B cell (primary cell): ENCODE measurements around the gene ZC3HAV1. TPM values are rescaled to one million over a fixed set of nuclear protein-coding genes. Genes with fewer than 3 reads are reported as not detected.
A peak's percentile ranks its signal among the peaks of the same experiment; 100 is the strongest.
"Not testable (repeated sequence)": the region's sequence is repeated elsewhere in the genome, so short reads cannot be mapped to it uniquely, and the experiment has no call there.

Experiments
- ATAC-seq: fragments of 200-7000 bp; cut with Tn5 transposase; one replicate; pipeline ENCODE4 v1.10.0; 2021; ENCODE audit warnings: low read depth, mild to moderate bottlenecking, moderate number of reproducible peaks, moderate library complexity
- CTCF ChIA-PET: fragments of 350-600 bp; sonication (Branson Sonifier 250); formaldehyde crosslinking; loops from one replicate; lab custom pipeline; 2021; ENCODE audit warnings: antibody characterized with exemption, inconsistent platforms; lab: Charles Lee
- POLR2A ChIA-PET: fragments of 350-600 bp; sonication (Branson Sonifier 250); formaldehyde crosslinking; loops from one replicate; lab custom pipeline; 2021; ENCODE audit warnings: antibody characterized with exemption; lab: Charles Lee
- DNase-seq: peaks from one replicate; pipeline ENCODE4 v3.0.0; 2013
- H2AFZ ChIP-seq: 2 replicates; pipeline ENCODE4 v1.6.1; 2012; ENCODE audit warnings: mild to moderate bottlenecking, low read depth, low read length; ENCODE audit not compliant: insufficient read depth, poor library complexity, severe bottlenecking
- H3K27ac ChIP-seq, 2 donors: 1 replicate in 1 of 2; 2 replicates in 1 of 2; pipeline ENCODE4 v1.5.1; 2012 to 2013; ENCODE audit warnings: low read length in 2 of 2, mild to moderate bottlenecking in 2 of 2, moderate library complexity in 1 of 2
- H3K27me3 ChIP-seq, 4 experiments: fragments of 200-600 bp in 1 of 4; sonication (generic) in 1 of 4; replicated peaks in 1 of 4; 1 replicate in 2 of 4; 2 replicates in 2 of 4; pipeline versions ENCODE4 v1.6.1 to v1.7.0; 2013 to 2016; ENCODE audit warnings: low read length in 3 of 4, mild to moderate bottlenecking in 2 of 4, mixed read lengths in 1 of 4, moderate library complexity in 1 of 4; ENCODE audit not compliant: insufficient read depth in 4 of 4, control insufficient read depth in 3 of 4; ENCODE audit errors: control extremely low read depth in 1 of 4
- H3K36me3 ChIP-seq, 2 experiments: replicated peaks in 1 of 2; 1 replicate in 1 of 2; 2 replicates in 1 of 2; pipeline versions ENCODE4 v1.6.1 to v1.7.1; 2013; ENCODE audit warnings: low read length in 1 of 2; ENCODE audit not compliant: insufficient read depth in 2 of 2, control insufficient read depth in 1 of 2; ENCODE audit errors: control extremely low read depth in 1 of 2, extremely low read depth in 1 of 2
- H3K4me1 ChIP-seq, 2 donors: fragments of 200-600 bp in 1 of 2; sonication (generic) in 1 of 2; 1 replicate in 1 of 2; 2 replicates in 1 of 2; pipeline versions ENCODE4 v1.5.1 to v1.6.1; 2013 to 2017; ENCODE audit warnings: low read length in 2 of 2; ENCODE audit not compliant: control insufficient read depth in 2 of 2, insufficient read depth in 2 of 2
- H3K4me2 ChIP-seq: replicated peaks from 2 replicates; pipeline ENCODE3; 2012; ENCODE audit warnings: mild to moderate bottlenecking, low read depth, low read length; ENCODE audit not compliant: poor library complexity, severe bottlenecking
- H3K4me3 ChIP-seq, 5 experiments: fragments of 200-600 bp in 1 of 5; sonication (generic) in 1 of 5; 1 replicate in 3 of 5; 2 replicates in 2 of 5; pipeline versions ENCODE4 v1.5.1 to v1.7.0; 2011 to 2016; ENCODE audit warnings: low read length in 4 of 5, mild to moderate bottlenecking in 4 of 5, low read depth in 2 of 5, control low read depth in 1 of 5, moderate library complexity in 1 of 5; ENCODE audit not compliant: insufficient read depth in 1 of 5; ENCODE audit errors: control extremely low read depth in 1 of 5, extremely low read depth in 1 of 5
- H3K79me2 ChIP-seq: fragments of 200-600 bp; sonication (generic); one replicate; pipeline ENCODE4 v1.6.0; 2016; ENCODE audit warnings: low read length; ENCODE audit not compliant: control insufficient read depth, insufficient read depth
- H3K9ac ChIP-seq: fragments of 200-600 bp; sonication (generic); 2 replicates; pipeline ENCODE4 v1.6.1; 2017; ENCODE audit warnings: mild to moderate bottlenecking, low read length, moderate library complexity
- H3K9me3 ChIP-seq, 3 donors: one replicate each; pipeline versions ENCODE4 v1.6.1 to v1.7.1; 2013; ENCODE audit warnings: low read length in 2 of 3; ENCODE audit not compliant: control insufficient read depth in 2 of 3, insufficient read depth in 1 of 3; ENCODE audit errors: control extremely low read depth in 1 of 3
- H4K20me1 ChIP-seq: 2 replicates; pipeline ENCODE4 v1.6.0; 2012; ENCODE audit warnings: mild to moderate bottlenecking, low read length; ENCODE audit not compliant: insufficient read depth, control insufficient read depth, poor library complexity, severe bottlenecking
- H3K27ac Mint-ChIP-seq: one replicate; pipeline ENCODE4 v1.8.0; 2021; ENCODE audit warnings: mixed read lengths
- H3K27me3 Mint-ChIP-seq: one replicate; pipeline ENCODE4 v1.8.0; 2021; ENCODE audit warnings: mixed read lengths
- H3K4me1 Mint-ChIP-seq: one replicate; pipeline ENCODE4 v1.8.0; 2021; ENCODE audit warnings: mixed read lengths
- H3K4me3 Mint-ChIP-seq: one replicate; pipeline ENCODE4 v1.8.0; 2021; ENCODE audit warnings: mixed read lengths
- H3K9me3 Mint-ChIP-seq: one replicate; pipeline ENCODE4 v1.8.0; 2022; ENCODE audit warnings: mixed read lengths; ENCODE audit not compliant: insufficient read depth
- EZH2 ChIP-seq: IDR thresholded peaks from 2 replicates; pipeline ENCODE4 v1.6.1; 2012; ENCODE audit warnings: borderline replicate concordance, low read depth, mild to moderate bottlenecking, moderate library complexity, low read length; ENCODE audit not compliant: insufficient read depth, poor library complexity, severe bottlenecking
- WGBS: methylation state at CpG from one replicate; pipeline ENCODE4 v1.1.5; 2013; ENCODE audit warnings: missing lambda C conversion rate; ENCODE audit not compliant: insufficient coverage; 5-methylcytosine and 5-hydroxymethylcytosine counted together
- intact Hi-C: fragments of 100-400 bp; cut with micrococcal nuclease; formaldehyde crosslinking; loops from one replicate; pipeline ENCODE4 v1.10.0; 2022
- polyA plus RNA-seq: library from polyadenylated mRNA; depleted of rRNA; stranded (reverse); fragments of >200 nt; gene quantifications from 2 replicates; pipeline ENCODE4 v1.2.3, GENCODE V29; 2012
- total RNA-seq, 2 donors: library from RNA; stranded (reverse); fragments of 120-200 nt in 1 of 2; gene quantifications; 1 replicate in 1 of 2; 2 replicates in 1 of 2; pipeline versions ENCODE4 v1.2.3 to v1.2.4, GENCODE V29; 2013 to 2022
- TF ChIP-seq, protein P1 (sequence below): fragments of 200-600 bp; IDR thresholded peaks from one replicate; pipeline ENCODE4 v1.8.0; 2022; ENCODE audit warnings: antibody characterized with exemption, mild to moderate bottlenecking

The ZC3HAV1 gene
- total and polyA plus RNA-seq, 2 donors (not counting 1 experiment from before 2014, with no cell fraction given) = 45.9 to 101 TPM

DNA sequence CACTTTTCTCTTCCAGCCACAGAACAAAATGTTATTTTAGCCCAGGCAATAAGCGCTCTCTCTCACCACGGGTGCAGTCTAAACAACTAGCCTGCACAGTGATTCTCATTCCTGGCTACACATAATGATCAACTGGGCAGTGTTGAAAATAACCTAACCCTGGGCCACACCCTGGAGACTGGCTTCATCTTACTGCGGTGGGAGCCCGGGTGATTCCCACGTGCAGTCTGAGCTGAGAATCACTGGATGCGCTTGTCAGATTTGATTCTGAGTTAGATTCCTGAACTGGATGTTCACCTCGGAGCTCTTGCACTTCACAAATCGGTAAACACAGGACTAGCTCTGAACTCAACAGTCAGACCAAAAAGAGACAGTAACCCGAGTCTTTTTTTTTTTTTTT is 14.9 kb downstream of the ZC3HAV1 start:
- Histone ChIP-seq H3K79me2 (peaks cover 98% of the 10 kb centered on the region), H3K9me3 (no peaks in the 10 kb centered on the region), H2AFZ (peak overlapping the region; percentile 50), H3K36me3 (peaks cover 3 to 44% of the 10 kb centered on the region in 2 experiments), H3K4me3 (peak overlapping the region; percentile 14 to 54 (median 35)), H3K9ac (peak overlapping the region; percentile 54), H3K27me3 (no peaks in the 10 kb centered on the region), H3K4me1 (peaks cover 63 to 65% of the 10 kb centered on the region in 2 donors), H3K4me2 (peak overlapping the region; percentile 75), H3K27ac (peak overlapping the region; percentile 75 to 98), H4K20me1 (peaks cover 57% of the 10 kb centered on the region)
- Mint-ChIP-seq H3K4me3 (peak overlapping the region; percentile 83), H3K4me1 (peaks cover 72% of the 10 kb centered on the region), H3K27ac (peak overlapping the region; percentile 91), H3K9me3 (no peaks in the 10 kb centered on the region), H3K27me3 (no peaks in the 10 kb centered on the region)
- intact Hi-C loops = no loop called here
- 51% methylated on average over 7 of the region's 9 CpGs for WGBS
- ChIA-PET CTCF (interaction anchor here (0.7 to 5.2 kb wide), 14 partner anchors 10 to 137 kb away, joined by 3 to 40 read pairs (median 6); partner anchors contain the start of gene UBN2), POLR2A (interaction anchor here (0.6 to 2.1 kb wide), 6 partner anchors 10 to 245 kb away, joined by 3 to 24 read pairs (median 6); partner anchors contain the start of gene ZC3HAV1)
- no peak for ATAC-seq
- TF ChIP-seq, protein P1, sequence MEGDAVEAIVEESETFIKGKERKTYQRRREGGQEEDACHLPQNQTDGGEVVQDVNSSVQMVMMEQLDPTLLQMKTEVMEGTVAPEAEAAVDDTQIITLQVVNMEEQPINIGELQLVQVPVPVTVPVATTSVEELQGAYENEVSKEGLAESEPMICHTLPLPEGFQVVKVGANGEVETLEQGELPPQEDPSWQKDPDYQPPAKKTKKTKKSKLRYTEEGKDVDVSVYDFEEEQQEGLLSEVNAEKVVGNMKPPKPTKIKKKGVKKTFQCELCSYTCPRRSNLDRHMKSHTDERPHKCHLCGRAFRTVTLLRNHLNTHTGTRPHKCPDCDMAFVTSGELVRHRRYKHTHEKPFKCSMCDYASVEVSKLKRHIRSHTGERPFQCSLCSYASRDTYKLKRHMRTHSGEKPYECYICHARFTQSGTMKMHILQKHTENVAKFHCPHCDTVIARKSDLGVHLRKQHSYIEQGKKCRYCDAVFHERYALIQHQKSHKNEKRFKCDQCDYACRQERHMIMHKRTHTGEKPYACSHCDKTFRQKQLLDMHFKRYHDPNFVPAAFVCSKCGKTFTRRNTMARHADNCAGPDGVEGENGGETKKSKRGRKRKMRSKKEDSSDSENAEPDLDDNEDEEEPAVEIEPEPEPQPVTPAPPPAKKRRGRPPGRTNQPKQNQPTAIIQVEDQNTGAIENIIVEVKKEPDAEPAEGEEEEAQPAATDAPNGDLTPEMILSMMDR = no peak
- TF ChIP-seq EZH2 = no peak
- no peak for DNase-seq

DNA sequence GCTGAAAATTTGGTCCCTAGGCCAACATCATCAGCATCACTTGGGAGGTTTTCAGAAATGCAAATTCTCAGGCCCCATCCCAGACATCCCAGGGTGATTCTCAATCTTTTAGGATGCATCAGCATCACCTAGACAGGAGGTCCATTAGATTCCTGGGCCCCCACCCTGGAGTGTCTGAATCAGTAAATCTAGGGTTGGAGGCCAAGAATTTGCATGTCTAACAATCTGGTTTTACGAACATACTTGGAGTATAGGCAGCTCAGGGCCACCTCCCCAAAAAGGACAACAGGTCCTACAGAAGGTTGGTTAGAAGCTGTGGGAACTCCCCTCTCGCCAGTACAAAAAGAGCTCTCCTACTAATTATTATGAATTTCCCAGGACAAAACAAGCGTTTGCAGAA is 15.5 kb downstream of the ZC3HAV1 start:
- peak overlapping the region; percentile 75 to 98 for H3K27ac ChIP-seq
- peaks cover 58 to 60% of the 10 kb centered on the region in 2 donors for H3K4me1 ChIP-seq
- ATAC-seq (no peak), DNase-seq (no peak)
- intact Hi-C loops = no loop called here
- H3K9ac ChIP-seq = peak overlapping the region; percentile 54
- H3K36me3 ChIP-seq = peaks cover 0 to 48% of the 10 kb centered on the region in 2 experiments
- POLR2A ChIA-PET = interaction anchor here (0.6 to 2.1 kb wide), 5 partner anchors 10 to 25 kb away, joined by 3 to 17 read pairs (median 10); partner anchors contain the start of gene ZC3HAV1
- no peaks in the 10 kb centered on the region for H3K27me3 Mint-ChIP-seq
- peak overlapping the region; percentile 83 for H3K4me3 Mint-ChIP-seq
- H4K20me1 ChIP-seq = peaks cover 63% of the 10 kb centered on the region
- peak overlapping the region in 2 of 5 experiments; percentile 35 to 54 for H3K4me3 ChIP-seq
- no CpG with 5 or more reads among the region's 3 CpGs for WGBS
- TF ChIP-seq, protein P1 = no peak
- TF ChIP-seq EZH2 = no peak
- no peaks in the 10 kb centered on the region for H3K27me3 ChIP-seq
- CTCF ChIA-PET = interaction anchor here (0.6 to 5.2 kb wide), 9 partner anchors 9 to 138 kb away, joined by 3 to 40 read pairs (median 5); no protein-coding TSS in a partner anchor
- no peak overlapping the region for H2AFZ ChIP-seq
- no peaks in the 10 kb centered on the region for H3K9me3 Mint-ChIP-seq
- peak overlapping the region; percentile 91 for H3K27ac Mint-ChIP-seq
- H3K4me2 ChIP-seq = peak overlapping the region; percentile 75
- peaks cover 73% of the 10 kb centered on the region for H3K4me1 Mint-ChIP-seq
- no peaks in the 10 kb centered on the region for H3K9me3 ChIP-seq
- H3K79me2 ChIP-seq = peaks cover 98% of the 10 kb centered on the region

DNA sequence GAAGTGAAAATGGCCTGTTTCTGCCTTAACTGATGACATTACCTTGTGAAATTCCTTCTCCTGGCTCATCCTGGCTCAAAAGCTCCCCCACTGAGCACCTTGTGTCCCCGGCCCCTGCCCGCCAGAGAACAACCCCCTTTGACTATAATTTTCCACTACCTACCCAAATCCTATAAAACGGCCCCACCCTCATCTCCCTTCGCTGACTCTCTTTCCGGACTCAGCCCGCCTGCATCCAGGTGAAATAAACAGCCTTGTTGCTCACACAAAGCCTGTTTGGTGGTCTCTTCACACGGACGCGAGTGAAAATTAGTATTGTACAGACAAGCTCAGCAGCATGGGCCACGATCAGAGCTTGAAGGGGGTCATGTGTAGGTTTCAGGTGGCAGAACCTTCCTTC is 16.0 kb downstream of the ZC3HAV1 start:
- WGBS = 89% methylated on average over 7 of the region's 10 CpGs
- peak overlapping the region; percentile 91 for H3K27ac Mint-ChIP-seq
- H2AFZ ChIP-seq, H3K27me3 ChIP-seq, H3K9ac ChIP-seq, H3K9me3 ChIP-seq, DNase-seq, H3K4me3 ChIP-seq, H3K27me3 Mint-ChIP-seq, ATAC-seq, intact Hi-C loops, H3K9me3 Mint-ChIP-seq: not testable (repeated sequence)
- CTCF ChIA-PET = interaction anchor here (0.6 to 5.2 kb wide), 7 partner anchors 9 to 139 kb away, joined by 3 to 40 read pairs (median 10); no protein-coding TSS in a partner anchor
- H3K4me1 ChIP-seq = peaks cover 56 to 57% of the 10 kb centered on the region in 2 donors
- peaks cover 68% of the 10 kb centered on the region for H4K20me1 ChIP-seq
- peak overlapping the region; percentile 75 to 98 for H3K27ac ChIP-seq
- peaks cover 98% of the 10 kb centered on the region for H3K79me2 ChIP-seq
- H3K4me2 ChIP-seq = peak overlapping the region; percentile 75
- peak overlapping the region; percentile 83 for H3K4me3 Mint-ChIP-seq
- H3K4me1 Mint-ChIP-seq = peaks cover 68% of the 10 kb centered on the region
- POLR2A ChIA-PET = interaction anchor here (0.9 to 1.3 kb wide), 2 partner anchors 9 to 11 kb away, joined by 3 to 17 read pairs; no protein-coding TSS in a partner anchor
- peaks cover 0 to 47% of the 10 kb centered on the region in 2 experiments for H3K36me3 ChIP-seq
